IPS-NIHi7 (cell line): Measurements from ENCODE around the gene CEPT1.
"Not testable (repeated sequence)": the region's sequence is repeated elsewhere in the genome, so short reads cannot be mapped to it uniquely, and the experiment has no call there.

Source experiments
- DNase-seq: peaks from one replicate; pipeline ENCODE4 v3.0.0; 2012; ENCODE audit warnings: mixed read lengths; ENCODE audit errors: extremely low spot score

Gene CEPT1

DNA sequence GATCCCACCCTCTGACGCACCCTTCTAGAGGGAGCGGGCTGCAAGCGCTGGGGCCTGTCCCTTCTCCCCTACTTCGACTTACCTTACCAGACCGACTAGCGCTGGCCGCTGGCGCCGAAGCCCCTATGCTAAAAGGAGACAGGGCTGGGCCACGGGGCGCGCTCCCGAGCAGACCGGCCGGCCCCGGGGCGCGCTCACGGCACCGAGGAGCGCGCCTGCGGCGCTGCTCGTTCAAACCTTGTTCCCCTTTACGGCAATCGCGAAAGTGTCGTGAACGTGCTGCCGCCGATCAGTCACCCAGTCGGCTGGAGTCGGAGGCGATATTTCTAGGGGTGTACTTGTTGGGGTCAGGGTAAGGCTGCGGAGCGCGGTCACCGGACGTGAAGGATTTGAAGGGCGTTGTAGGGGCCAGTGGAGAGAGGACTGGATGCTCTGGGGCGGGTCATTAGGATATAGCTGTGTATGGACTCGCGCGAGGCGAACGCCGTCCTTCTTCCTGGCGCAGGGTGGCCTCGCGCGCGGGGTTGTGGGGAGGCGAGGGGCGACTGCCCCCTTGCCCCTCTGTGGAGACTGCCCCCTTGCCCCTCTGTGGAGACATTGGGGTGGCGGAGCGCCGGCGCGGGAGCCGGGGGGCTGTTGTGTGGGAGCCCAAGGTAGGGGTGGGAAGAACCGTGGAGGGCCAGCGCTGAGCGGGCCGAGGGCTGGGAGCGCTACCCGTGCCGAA is at the start of gene CEPT1, which contains the start of gene DRAM2:
Gene CEPT1, plus strand, starts transcription at position 268 of the 724 bp plus-strand sequence. CDS start 7,492 bp downstream, outside the sequence.
Gene DRAM2, minus strand, starts transcription at position 138 of the 724 bp plus-strand sequence. CDS start 8,539 bp downstream, outside the sequence.
- DNase-seq = peak; percentile 94

DNA sequence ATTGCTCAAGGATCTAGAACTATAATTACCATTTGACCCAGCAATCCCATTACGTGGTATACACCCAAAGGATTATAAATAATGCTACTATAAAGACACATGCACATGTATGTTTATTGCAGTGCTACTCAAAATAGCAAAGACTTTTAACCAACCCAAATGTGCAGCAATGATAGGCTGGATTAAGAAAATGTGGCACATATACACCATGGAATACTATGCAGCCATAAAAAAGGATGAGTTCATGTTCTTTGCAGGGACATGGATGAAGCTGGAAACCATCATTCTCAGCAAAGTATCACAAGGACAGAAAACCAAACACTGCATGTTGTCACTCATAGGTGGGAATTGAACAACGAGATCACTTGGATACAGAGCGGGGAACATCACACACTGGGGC is 44.6 kb upstream of the CEPT1 start:
- DNase-seq = not testable (repeated sequence)

DNA sequence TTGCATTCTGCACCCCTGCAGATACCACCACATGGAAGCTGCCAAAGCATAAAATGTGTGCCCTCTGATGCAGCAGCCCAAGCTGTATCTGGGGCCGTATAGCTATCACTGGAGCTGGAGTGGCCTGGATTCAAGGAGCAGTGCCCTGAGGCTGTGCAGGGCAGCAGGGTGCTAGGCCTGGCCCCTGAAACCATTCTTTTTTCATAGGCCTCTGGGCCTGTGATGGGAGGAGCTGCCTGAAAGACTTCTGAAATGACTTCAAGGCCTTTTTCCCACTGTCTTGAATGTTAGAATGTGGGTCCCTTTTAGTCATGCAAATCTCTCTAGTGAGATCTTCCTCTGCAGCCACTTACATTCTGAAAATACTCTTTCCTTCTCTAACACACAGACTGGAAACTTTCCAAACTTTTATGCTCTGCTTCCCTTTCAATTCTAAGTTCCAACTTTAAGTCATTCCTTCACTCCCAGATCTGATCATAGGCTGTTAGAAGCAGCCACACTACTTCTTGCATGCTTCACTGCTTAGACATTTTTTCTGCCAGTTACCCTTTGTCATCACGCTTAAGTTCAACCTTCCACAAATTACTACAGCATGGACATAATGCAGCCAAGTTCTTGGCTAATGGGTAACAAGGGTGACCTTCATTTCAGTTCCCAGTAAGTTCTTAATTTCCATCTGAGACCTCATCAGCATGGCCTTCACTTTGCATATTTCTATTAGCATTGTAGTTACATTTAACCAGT is 42.5 kb upstream of the CEPT1 start:
- no peak for DNase-seq

DNA sequence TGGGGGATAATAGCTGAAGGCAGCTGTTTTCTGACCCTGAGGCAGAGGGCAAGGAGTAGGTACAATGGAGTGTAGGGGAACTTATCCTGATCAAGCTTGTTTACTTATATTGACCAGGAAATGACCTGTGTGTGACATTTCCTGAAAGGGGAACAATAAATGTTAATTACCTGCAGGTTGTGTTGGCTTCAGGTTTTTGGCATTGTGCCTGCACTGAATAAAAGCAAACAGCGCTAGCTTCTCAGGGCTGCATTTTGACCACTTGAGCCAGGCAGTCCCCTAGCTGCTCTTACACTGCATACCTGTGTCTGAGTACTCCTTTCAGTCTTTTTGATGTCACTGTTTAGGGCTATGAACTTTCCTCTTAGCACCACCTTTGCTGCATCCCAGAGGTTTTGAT is 40.7 kb upstream of the CEPT1 start:
- DNase-seq = no peak

DNA sequence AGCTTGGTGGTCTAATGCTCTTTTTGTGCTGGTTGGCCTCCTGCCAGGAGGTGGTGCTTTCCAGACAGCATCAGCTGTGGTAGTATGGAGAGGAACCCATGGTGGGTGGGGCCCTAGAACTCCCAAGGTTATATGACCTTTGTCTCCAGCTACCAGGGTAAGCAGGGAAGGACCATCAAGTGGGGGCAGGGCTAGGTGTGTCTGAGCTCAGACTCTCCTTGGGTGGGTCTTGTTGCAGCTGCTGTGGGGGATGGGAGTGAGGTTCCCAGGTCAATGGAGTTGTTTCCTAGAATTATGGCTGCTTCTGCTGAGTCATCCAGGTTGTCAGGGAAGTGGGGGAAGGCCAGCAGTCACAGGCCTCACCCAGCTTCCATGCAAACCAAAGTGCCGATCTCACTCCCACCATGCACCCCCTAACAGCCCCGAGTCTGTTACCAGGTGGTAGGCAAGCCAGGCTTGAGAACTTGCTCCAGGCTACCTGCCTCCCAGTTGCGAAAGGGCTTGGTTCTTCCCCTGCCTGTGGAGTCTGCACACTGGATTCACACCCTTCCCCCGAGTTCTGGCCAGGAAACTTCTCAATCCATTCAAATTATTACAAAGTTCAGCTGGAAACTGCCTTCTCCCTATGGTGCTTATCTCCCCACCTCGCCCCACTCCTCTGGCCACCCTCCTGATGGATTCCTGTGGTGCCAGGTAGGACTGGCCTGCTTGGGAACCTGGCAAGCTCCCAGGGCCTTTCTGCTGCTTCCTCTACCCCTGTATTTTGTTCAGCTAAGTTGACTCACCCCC is 38.0 kb upstream of the CEPT1 start:
- no peak for DNase-seq

GRCh38 chr1:111104981-111105380 is 35.0 kb upstream of the CEPT1 start:
- DNase-seq = no peak

DNA sequence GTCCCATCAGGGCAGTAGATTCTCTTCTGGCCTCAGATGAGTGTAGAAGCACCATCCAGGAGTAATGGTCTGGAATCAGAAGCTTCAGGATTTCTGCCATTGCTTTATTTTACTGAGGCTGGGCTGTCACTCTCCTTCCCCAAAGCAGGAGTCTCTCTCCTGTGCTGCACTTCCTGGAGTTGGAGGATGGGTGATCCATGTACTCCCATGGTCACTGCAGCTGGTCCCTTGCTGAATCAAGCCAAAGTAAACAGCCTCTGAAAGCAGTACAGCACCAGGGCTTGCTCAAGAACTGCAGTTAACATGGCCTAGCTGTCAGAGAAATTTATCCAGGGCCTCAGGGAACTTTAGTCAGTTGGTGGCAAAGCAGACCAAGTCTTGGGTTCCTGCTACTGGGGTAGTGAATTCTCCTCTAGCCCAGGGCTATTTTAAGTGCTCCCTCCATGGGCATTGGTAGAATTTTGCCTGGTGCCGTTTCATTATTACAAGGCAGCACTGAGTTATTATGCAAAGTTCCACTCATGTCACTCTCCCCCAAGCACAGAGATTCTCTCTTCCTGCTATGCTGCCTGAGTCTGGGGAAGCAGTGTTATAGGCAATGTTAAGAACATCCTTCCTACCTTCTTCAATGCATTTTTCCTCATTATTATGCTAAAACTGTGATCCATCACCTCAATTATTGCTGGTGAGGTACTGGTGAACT is 29.7 kb upstream of the CEPT1 start:
- DNase-seq = no peak

DNA sequence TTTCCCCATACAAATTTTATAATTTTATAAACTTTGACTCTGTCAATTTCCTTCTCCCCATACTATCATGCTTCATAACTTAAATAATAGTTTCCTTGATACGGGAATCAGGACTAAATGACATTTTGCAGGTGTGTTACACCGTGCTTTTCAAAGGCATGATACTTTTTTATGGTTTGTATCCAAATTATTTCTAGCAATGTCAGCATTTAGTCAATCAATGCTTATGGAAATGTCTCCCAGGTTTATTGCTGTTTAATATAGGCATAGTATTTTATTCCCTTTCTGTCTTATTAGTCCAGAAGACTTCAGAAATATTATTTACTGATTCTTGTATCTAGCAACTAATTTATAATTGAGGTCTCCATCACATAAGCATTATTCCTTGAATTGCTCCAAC is 23.5 kb upstream of the CEPT1 start:
- DNase-seq = no peak

- no peak for DNase-seq
Observed at GRCh38 chr1:111126354-111126753, 13.7 kb upstream of the CEPT1 start.

GRCh38 chr1:111127923-111128643 is 11.9 kb upstream of the CEPT1 start:
- no peak for DNase-seq

DNA sequence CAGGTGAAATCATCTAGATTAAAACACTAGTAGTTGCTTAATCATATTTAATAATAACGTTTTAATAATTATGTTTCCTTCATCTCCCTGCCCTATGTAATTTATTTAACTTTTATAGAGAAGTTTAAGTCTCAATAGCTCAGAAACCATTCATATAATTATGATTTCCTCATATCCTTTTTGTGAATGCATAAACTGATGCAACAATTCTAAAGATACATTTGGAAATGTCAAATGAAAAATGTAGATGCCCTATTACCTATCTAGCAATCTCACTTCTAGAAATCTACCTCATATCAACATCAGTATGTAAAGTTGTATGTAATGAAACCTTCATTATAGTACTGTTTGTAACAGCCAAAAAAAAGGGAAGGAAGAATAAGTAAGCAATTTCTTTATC is 10.6 kb upstream of the CEPT1 start:
- no peak for DNase-seq

- DNase-seq = no peak
Observed at GRCh38 chr1:111131693-111132092, 8.3 kb upstream of the CEPT1 start.

DNA sequence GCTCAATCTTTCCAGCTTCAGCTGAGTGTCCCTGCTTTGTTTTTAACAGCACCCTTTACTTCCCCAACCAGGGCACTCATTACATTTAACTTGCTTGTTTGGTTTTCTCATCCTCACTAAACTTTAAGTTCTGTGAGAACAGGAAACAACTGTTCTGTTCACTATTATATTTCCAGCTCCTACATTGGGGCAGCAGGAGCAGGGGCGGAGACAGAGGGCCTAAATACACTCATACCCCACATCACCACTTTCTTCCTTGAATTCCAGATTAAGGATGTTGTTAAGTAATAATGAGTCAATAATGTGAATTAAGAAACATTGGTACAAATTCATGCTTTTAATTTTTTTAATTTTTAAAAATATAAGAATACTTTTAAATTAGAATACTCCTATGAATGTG is 6.2 kb upstream of the CEPT1 start:
- DNase-seq = no peak

DNA sequence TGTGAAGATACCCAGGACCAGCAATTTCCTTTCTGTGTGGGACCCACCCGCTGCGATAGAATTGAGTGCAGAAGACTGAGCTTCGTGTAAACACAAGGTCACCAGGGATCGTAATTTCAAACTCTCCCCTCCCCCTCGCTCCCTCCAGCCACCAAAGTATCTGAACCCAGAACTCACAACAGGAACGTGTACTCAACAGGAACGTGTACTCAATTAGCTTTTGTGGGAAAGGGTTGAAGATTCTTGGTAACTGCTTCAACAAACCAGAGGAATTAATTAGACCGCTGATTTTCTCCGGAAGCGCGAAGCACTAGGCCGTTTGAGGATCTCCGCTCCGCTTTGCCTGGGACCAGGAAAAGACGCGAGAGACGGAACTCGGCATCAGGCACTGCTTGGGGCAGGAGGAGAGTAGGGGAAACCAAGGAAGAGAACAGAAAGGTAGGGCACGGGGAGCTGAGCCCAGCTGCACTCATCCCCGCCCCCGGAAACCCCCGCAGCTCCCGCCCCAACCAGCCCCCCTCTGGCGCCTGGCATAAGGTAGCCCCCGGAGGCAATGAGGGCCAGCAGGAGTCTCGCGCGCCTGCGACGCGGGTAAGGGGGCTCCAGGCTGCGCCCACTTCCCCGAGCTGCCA is 583 bp upstream of the CEPT1 start:
- DNase-seq = peak; percentile 72

GRCh38 chr1:111140680-111140967 is 601 bp downstream of the CEPT1 start:
- DNase-seq = peak; percentile 69

- no peak for DNase-seq
Observed at GRCh38 chr1:111141245-111142220, 1.5 kb downstream of the CEPT1 start.

- DNase-seq = no peak
Observed at GRCh38 chr1:111142356-111142975, 2.4 kb downstream of the CEPT1 start.

GRCh38 chr1:111145542-111145941 is 5.5 kb downstream of the CEPT1 start:
- no peak for DNase-seq
